ENCODE measurements around the gene UBE2J1.
"Not testable (repeated sequence)": the region's sequence is repeated elsewhere in the genome, so short reads cannot be mapped to it uniquely, and the experiment has no call there.

Gene UBE2J1

GRCh38 chr6:89317067-89317466 is 35.5 kb downstream of the UBE2J1 start:
- DNase-seq (ENCODE audit: low read depth) = no peak

GRCh38 chr6:89315249-89315885 is 37.2 kb downstream of the UBE2J1 start, which contains the start of gene GABRR2:
Gene GABRR2, minus strand, starts transcription at chr6:89315299. Its CDS starts 134 bp downstream, at chr6:89315165.
- DNase-seq (ENCODE audit: low read depth) = no peak

- no peak for DNase-seq (ENCODE audit: low read depth)
Measured at GRCh38 chr6:89314692-89315091, 37.8 kb downstream of the UBE2J1 start.

DNA sequence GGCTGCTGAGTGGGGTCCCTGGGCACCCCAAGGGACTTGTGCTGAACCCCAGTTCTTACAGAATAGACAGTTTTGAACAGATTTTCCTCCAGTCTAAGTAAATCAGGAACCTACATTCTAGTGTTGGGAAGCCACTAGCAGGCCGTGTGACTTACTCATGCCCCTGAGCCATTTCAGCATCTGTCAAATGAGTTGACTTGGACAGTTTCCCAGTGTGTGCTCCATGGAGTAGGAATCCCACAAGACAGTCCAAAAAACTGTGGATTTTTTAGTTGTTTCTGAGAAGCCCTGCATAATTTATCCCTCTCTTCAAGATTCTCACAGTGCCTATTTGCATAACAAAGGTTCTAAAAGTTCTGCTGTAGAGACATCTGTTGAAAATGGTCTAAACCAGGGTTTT is 39.5 kb downstream of the UBE2J1 start:
- no peak for DNase-seq (ENCODE audit: low read depth)

DNA sequence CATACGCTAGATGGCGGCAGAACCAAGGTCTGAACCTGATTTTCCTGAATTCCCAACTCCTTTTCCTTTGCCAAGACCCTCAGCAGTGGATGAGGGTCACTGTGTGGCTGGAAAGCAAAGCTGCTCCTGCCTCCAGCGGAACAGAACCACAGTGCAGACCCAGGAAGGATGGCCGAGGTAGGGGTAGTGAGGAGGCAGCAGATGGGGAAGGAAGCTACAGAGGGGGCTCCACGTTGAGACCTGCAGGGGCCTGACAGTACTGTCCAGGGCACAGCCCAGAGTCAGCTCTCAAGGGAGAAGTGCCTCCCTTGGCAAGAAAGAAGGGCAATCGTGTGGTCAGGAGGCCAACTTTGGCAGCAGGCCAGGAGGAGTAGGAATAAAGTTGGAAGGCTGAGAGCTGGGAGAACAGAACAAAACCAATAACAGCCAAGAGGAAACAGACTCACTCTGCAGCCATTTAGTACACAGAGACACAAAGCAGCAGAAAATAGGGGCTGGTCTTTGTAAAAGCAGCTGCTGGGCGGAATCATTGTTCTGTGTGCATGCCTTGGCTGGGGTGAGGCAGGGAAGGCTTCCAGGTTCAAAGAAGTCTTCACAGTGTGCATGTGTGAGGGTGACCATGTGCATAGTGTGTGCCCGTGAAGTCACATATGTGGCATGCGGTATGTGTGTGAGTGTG is 40.5 kb downstream of the UBE2J1 start:
- DNase-seq (ENCODE audit: low read depth) = no peak

GRCh38 chr6:89311530-89311852 is 41.0 kb downstream of the UBE2J1 start:
- no peak for DNase-seq (ENCODE audit: low read depth)

DNA sequence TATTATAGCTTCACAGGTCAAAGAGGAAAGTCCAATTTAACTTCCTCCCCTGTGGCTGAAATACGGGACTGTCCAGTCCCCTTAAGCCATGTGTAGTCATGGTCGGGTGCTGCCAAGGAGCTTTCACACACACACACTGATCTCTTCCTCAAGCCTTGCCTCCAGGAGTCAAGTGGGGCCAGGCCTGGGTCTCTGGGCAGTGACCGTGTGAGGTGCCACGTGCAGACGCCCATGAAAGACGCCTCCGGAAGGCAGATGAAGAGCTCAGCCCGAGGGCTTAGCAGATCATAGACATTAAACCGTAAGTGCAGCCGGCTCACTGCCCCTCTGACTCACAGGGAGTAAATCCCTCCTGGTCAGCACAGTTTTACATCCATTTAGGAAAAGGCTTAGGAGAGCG is 41.6 kb downstream of the UBE2J1 start:
- no peak for DNase-seq (ENCODE audit: low read depth)

DNA sequence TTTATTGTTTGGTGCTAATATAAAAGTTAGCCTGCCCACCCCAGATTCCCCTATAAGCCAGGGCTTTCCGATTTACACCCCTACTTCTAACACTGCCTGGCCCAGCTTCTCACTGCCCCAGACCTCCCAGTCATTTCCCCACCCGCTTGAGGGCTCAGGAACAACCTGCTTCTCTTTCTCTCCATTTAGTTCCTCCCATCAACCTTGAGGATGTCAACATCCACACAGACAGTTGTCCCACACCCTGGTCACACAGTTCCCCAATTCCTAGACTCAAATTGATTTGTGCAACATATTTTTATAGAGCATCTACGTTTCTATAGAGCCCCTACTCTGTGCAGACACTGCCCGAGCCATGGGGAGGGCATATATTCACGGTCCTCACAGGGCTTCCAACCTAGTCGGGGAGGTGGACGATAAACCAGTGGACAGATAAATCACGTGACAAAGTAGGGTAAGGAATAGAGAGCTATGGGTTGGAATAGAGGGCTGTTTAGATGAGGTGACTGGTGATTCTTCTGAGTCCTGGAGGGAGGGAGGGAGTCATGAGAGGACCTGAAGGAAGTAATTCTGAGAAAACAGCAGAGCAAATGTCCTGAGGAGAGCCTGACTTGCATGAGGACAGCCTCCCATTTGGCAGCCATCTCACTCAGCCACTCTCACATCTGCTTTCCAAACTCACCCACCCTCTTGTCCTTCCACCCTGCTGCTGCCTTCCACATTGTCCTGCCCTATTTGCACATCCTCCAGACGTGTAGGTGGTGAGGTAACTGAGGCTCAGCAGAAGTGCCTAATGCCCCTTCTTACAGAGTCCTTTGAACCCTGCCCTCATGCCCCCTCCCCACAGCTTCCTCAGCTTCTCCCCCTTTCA is 43.8 kb downstream of the UBE2J1 start:
- DNase-seq (ENCODE audit: low read depth) = no peak

DNA sequence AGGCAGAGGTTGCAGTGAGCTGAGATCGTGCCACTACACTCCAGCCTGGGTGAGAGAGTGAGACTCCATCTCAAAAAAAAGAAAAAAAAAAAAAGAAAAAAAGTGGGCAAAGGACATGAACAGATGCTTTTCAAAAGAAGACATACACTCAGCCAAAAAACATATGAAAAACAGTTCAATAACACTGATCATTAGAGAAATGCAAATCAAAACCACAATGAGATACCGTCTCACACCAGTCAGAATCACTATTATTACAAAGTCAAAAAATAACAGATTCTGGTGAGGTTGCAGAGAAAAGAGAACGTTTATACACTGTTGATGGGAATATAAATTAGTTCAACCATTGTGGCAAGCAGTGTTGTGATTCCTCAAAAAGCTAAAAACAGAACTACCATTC is 48.0 kb downstream of the UBE2J1 start:
- not testable (repeated sequence) for DNase-seq (ENCODE audit: low read depth)

DNA sequence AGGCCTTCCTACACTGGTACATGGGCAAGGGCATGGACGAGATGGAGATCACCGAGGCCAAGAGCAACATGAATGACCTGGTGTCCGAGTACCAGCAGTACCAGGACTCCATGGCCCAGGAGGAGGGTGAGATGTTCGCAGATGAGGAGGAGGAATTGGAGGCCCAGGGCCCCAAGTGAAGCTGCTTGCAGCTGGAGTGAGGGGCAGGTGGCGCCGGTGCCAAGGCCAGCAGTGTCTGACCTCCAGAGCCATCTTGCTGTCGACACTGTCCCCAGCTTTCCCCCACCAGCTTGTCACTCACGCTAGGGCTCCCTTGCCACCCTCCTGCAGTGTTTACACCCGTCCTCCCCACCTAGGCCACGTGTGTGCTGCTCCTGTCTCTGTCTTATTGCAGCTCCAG is 49.6 kb downstream of the UBE2J1 start:
- no peak for DNase-seq (ENCODE audit: low read depth)

GRCh38 chr6:89302195-89302770 is 50.2 kb downstream of the UBE2J1 start:
- DNase-seq (ENCODE audit: low read depth) = no peak

DNA sequence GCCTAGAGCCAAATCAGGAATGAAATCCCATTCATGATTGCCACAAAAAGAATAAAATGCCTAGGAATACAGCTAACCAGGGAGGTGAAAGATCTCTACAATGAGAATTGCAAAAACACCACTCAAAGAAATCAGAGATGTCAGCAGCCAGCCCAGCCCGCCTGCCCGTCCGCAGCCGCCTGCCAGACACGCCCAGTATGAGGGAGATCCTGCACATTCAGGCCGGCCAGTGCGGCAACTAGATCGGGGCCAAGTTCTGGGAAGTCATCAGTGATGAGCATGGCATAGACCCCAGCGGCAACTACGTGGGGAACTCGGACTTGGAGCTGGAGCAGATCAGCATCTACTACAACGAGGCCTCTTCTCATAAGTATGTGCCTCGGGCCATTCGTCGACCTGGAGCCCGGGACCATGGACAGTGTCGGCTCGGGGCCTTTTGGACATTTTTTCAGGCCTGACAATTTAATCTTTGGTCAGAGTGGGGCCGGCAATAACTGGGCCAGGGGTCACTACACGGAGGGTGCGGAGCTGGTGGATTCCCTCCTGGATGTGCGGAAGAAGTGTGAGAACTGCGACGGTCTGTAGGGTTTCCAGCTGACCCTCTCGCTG is 50.8 kb downstream of the UBE2J1 start:
- no peak for DNase-seq (ENCODE audit: low read depth)

DNA sequence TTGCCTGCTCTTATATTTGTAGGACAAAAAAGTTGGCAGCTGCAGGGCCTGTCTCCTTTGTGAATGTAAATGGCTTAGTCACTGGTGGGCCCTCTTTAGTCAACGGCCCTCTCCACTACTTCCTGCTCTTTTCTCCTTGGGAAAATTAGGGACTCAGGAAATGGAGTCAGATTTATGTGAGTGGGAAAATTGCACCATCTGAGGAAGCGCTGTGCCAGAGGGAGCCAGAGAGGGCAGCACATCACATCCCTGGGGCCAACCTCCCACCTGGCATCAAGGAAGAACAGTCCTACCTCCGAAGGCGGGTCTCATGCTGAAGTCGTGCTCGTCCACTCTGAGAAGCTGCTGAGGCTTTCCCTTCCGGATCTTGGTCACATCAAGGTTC is 53.1 kb downstream of the UBE2J1 start:
- no peak for DNase-seq (ENCODE audit: low read depth)

DNA sequence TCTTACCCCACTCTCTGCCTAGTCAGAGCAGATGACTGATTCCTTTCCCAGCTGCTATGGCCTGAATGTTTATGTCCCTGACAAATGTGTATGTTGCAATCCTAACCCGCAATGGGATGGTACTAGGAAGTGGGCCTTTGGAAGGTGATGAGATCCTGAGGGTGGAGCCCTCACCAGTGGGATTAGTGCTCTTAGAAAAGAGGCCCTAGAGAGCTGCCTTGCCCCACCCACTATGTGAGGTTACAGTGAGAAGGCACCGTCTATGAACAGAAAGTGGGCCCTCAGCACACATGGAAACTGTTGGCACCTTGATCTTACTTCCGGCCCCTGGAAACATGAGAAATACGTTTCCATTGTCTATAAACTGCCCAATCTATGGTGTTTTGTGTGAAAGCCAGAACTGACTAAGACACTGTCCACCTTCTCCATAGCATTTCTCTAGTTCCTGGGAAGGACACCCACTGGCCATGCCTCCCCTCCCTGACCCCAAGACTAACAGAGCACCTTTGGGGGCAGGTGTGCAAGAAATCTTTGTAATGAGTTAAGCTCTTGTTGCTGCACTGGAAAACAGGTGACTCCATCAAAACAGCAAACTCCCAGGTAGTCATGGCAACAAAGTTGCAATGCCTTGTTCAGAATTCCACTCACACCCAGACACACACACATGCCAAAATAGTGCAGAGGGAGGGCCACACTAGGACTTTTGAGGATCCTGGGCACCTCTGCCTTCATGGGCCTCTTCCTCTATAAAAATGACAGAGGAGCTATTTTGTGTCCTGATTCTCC is 53.6 kb downstream of the UBE2J1 start:
- no peak for DNase-seq (ENCODE audit: low read depth)

GRCh38 chr6:89297695-89298351 is 54.7 kb downstream of the UBE2J1 start:
- DNase-seq (ENCODE audit: low read depth) = no peak

DNA sequence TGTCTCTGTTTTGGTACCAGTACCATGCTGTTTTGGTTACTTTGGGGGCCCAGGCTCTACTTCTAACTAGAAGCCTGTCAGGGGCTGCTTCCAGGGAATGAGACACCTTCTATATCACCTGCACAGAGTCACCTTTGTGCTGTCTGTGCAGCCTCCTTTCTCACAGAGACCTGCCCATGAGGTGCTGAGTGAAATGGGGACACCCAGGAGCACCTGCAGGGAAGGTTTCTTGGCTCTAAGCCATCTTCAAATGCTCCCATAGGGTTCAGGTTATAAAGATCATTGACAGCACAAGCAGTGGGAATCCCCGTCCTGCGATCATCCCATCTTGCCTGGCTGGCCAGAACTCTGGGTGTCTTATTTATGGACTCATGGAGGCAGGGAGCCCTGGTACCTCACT is 56.5 kb downstream of the UBE2J1 start:
- no peak for DNase-seq (ENCODE audit: low read depth)

- DNase-seq (ENCODE audit: low read depth) = not testable (repeated sequence)
Measured at GRCh38 chr6:89295116-89295515, 57.4 kb downstream of the UBE2J1 start.

- DNase-seq (ENCODE audit: low read depth) = no peak
Measured at GRCh38 chr6:89291256-89291819, 61.2 kb downstream of the UBE2J1 start.

DNA sequence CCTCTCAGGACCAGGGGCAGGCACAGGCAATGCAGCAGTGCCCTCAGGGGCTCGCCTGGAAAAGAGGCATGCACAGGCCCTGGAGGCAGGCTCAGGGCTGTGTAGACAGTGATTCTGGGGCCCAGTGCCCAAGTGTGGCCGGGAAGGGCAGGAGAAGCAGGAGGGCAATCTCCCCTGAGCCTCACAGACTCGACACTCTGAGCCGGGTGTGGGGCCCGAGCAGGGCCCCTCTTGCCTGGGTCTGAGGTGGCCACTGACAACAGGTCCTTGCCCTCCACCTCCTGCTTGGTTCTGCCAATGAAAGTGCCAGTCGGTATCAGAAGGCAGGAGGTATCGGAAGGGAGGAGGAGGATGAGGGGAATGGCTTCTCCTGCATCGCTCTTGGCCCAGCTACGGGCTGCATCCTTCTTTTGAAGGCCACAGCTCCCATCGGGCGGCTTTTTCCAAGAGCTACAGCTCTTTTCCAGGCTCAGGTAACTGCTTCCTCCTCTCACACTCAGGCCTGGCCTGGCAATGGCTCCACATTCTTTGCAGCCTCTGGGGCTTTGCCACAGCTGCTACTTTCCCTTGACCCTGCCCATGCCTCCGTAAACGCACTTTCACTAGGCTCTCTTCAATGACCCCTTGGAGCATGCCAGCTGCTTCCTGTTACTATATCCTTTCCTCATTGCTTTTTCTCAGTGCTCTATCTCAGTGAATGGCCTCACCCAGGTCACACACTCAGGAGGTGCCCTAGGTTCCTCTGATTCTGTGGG is 61.9 kb downstream of the UBE2J1 start:
- no peak for DNase-seq (ENCODE audit: low read depth)

- DNase-seq (ENCODE audit: low read depth) = no peak
Measured at GRCh38 chr6:89289710-89290109, 62.8 kb downstream of the UBE2J1 start.

All from stimulated activated CD8-positive, alpha-beta memory T cell treated with anti-CD3 and anti-CD28 coated beads, Interleukin-15, amount 100 ng/mL, for 24 hours (primary cell).